Astrocyte of the cerebellum (primary cell): ENCODE measurements around the gene BDKRB1.

Experiments
- DNase-seq: peaks from one replicate; pipeline ENCODE4 v3.0.0-alpha.2; 2011; ENCODE audit warnings: low read depth
- H3K4me3 ChIP-seq: 2 replicates; pipeline ENCODE4 v1.5.1; 2011; ENCODE audit warnings: mild to moderate bottlenecking, low read depth, low read length, moderate library complexity
- CTCF ChIP-seq: IDR thresholded peaks from 2 replicates; pipeline ENCODE4 v1.5.1; 2012; ENCODE audit warnings: low read length, low read depth, moderate library complexity, mild to moderate bottlenecking; ENCODE audit errors: missing control alignments
- in situ Hi-C: cut with HindIII; loops from 2 replicates; pipeline ENCODE4 v1.10.0; 2017; ENCODE audit warnings: low sequenced_read_pairs

Gene BDKRB1

DNA sequence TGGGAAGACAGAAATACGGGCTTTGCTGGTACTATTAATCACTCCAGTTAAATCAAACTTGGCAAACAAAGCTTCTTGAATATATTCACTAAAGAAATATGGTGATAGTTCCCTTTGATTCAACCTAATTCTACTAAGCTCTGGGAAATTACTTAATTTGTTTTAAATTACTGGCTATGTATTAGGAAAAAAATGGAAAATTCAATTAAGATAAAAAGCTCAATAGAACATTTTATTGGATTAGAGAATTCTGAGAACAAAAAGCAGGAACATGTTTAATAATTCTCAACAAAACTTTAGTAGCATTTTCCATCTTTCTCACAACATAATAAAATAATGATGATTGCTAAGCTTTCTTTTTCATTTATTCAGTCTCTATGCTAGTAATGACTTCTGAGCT is 30.2 kb downstream of the BDKRB1 start:
- no peak overlapping the region for H3K4me3 ChIP-seq
- no peak for DNase-seq
- in situ Hi-C loops: no loop called here
- TF ChIP-seq CTCF: no peak

- DNase-seq: no peak
- in situ Hi-C loops: no loop called here
- TF ChIP-seq CTCF: no peak
These were observed 31.8 kb downstream of the BDKRB1 start for GRCh38 chr14:96287856-96288255.

DNA sequence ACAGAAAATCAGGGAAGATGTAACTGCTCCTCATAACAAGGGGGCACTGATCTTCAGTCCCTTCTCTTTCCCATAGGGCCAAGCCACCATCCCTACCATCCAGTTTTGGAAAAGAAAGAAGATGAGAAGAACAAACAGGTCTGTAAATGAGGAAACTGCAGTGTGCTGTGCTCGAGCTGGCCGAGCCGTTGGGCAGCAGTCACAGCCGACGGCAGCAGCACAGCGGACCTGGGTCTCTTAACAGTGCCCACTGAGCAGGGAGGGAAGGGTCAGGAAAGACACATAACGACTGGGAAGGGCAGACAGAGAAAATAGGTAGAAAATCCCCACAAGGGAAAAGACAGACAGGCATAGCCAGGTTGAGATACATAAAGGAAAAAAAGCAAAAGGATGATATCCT is 38.2 kb downstream of the BDKRB1 start:
- TF ChIP-seq CTCF: no peak

More at GRCh38 chr14:96287856-96288255, 31.8 kb downstream of the BDKRB1 start:
- H3K4me3 ChIP-seq: no peak overlapping the region

DNA sequence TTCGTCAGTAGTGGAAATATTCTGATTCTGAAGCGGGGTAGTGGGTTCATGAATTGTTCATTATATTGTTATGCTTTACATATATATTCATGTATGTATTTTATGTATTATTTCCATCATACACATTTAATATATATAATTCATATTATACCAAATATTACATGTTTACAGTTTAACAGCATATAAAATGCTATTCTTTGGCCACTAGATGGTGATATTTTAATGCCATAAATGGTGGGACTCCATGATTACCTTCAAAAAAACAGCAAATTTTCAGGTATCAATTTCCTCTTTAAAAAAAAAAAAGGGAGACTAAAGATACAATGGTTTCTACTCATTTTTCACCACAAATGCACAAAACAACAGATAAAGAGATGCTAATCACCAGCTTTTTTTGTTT is 41.0 kb downstream of the BDKRB1 start:
- H3K4me3 ChIP-seq: no peak overlapping the region
- TF ChIP-seq CTCF: peak; percentile 14
- in situ Hi-C loops: no loop called here
- DNase-seq: peak; percentile 12

More for the DNA sequence above, 38.2 kb downstream of the BDKRB1 start:
- DNase-seq: no peak
- in situ Hi-C loops: no loop called here
- no peak overlapping the region for H3K4me3 ChIP-seq

GRCh38 chr14:96297997-96298515 is 42.0 kb downstream of the BDKRB1 start:
- in situ Hi-C loops: no loop called here
- no peak for DNase-seq
- H3K4me3 ChIP-seq: no peak overlapping the region
- TF ChIP-seq CTCF: no peak

GRCh38 chr14:96299441-96299840 is 43.4 kb downstream of the BDKRB1 start:
- no peak for DNase-seq
- H3K4me3 ChIP-seq: no peak overlapping the region
- in situ Hi-C loops: no loop called here
- no peak for TF ChIP-seq CTCF

DNA sequence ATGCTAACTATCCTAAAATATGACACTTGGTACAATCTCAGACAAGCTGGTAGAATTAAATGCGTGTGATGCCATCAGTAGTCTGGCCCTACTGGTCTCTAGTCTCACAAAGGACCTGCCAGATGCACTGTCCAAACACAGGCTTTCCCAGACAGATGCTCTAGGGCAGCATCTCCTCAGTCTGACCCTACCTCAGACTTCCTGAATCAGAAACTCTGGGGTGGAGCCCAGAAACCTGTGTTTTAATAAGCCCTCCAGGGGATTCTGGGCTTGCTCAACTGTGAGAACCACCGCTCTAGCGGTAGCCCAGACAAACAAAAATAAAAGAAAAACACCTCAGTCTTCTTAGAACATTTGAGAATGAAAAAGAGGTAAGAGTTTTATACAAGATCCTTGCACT is 48.0 kb downstream of the BDKRB1 start:
- in situ Hi-C loops: no loop called here
- TF ChIP-seq CTCF: no peak

More for the DNA sequence above, 48.0 kb downstream of the BDKRB1 start:
- no peak for DNase-seq
- no peak overlapping the region for H3K4me3 ChIP-seq
